ENCODE data around the gene CCDC24. TPM values are rescaled to one million over a fixed set of nuclear protein-coding genes. Genes with fewer than 3 reads are reported as not detected.

The CCDC24 gene
- total and polyA plus RNA-seq, 2 of the 13 experiments (the other 11 are each of a cell fraction or from before 2014, with no cell fraction given) = 1.4 to 2.9 TPM

DNA sequence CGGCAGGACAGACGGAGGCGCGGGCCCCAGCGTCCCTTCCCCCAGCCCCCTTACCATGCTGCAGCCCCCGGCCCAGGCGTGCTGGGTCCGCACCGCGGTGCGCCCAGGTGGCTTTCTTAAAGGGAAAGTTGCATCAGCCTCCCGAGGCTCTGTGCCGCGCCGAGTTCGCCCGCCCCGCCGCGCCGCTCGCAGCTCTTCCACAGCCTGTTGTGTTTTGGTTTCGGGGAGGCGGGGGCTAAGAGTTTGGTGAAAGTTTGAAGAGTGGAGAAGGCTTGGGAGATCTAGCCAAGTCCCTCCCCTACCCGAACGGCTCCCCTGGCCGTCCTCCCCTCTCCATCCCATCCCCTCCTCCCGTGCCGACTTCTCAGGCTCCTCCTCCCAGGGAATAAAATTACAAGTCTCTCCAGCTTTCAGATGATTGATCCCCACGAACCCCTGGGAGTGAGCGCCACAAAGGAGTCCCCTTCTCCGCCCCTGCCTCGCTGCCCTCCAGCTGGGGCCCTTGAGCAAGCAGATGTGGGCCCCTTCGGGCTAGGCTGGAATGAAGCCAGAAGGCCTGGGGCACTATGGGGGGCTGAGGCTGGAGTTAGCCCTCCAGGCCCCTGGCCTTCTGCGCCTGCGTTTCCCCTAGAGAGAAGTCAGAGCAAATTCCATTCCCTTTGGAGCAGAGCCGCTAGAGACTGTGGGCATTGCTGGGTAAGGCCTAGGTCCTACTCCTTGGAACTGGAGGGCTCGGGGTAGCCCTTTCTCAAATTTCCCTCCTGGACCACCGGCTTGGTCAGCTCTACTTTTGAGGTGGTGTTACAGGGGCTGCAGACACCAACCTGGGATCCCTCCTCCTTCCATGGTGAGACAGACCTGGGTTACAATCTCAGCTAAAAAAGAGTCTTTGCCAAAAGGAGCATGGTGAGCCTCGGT is 40.1 kb downstream of the CCDC24 start, which contains the start of gene SLC6A9 (continued):
- 0 out of 2 replicates have a peak, but pooled peaks have one; percentile 39 for TF ChIP-seq ZNF34 (CRISPR knock-in tag; IDR thresholded peaks at IDR 0.05; ENCODE audit: borderline replicate concordance)
- TF ChIP-seq AGO2 (optimal IDR thresholded peaks at IDR 0.05; ENCODE audit: low read depth, low read length) = no peak
- TF ChIP-seq CBX1 (IDR thresholded peaks at IDR 0.05; ENCODE audit: low read depth) = no peak
- no peak for TF ChIP-seq ZNF652 (CRISPR knock-in tag; IDR thresholded peaks at IDR 0.05; ENCODE audit: borderline replicate concordance, low read depth)
- TF ChIP-seq ZNF816 (CRISPR knock-in tag; IDR thresholded peaks at IDR 0.05; ENCODE audit: borderline replicate concordance) = no peak
- no peak for TF ChIP-seq RFXAP (CRISPR knock-in tag; IDR thresholded peaks at IDR 0.05; ENCODE audit: borderline replicate concordance)
- TF ChIP-seq, protein P1, sequence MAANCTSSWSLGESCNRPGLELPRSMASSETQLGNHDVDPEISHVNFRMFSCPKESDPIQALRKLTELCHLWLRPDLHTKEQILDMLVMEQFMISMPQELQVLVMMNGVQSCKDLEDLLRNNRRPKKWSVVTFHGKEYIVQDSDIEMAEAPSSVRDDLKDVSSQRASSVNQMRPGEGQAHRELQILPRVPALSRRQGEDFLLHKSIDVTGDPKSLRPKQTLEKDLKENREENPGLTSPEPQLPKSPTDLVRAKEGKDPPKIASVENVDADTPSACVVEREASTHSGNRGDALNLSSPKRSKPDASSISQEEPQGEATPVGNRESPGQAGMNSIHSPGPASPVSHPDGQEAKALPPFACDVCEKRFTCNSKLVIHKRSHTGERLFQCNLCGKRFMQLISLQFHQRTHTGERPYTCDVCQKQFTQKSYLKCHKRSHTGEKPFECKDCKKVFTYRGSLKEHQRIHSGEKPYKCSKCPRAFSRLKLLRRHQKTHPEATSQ (CRISPR knock-in tag; IDR thresholded peaks at IDR 0.05; ENCODE audit: borderline replicate concordance) = no peak
- no peak for TF ChIP-seq SUZ12 (IDR thresholded peaks at IDR 0.05; ENCODE audit: low read depth, low read length)
- TF ChIP-seq SALL1 (CRISPR knock-in tag; IDR thresholded peaks at IDR 0.05) = no peak; the same call in 1 of the 2 replicates
- TF ChIP-seq, protein P2, sequence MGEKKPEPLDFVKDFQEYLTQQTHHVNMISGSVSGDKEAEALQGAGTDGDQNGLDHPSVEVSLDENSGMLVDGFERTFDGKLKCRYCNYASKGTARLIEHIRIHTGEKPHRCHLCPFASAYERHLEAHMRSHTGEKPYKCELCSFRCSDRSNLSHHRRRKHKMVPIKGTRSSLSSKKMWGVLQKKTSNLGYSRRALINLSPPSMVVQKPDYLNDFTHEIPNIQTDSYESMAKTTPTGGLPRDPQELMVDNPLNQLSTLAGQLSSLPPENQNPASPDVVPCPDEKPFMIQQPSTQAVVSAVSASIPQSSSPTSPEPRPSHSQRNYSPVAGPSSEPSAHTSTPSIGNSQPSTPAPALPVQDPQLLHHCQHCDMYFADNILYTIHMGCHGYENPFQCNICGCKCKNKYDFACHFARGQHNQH (CRISPR knock-in tag; IDR thresholded peaks at IDR 0.05) = no peak
- no peak for TF ChIP-seq MYNN (CRISPR knock-in tag; IDR thresholded peaks at IDR 0.05; ENCODE audit: low read depth)
- TF ChIP-seq, protein P3, sequence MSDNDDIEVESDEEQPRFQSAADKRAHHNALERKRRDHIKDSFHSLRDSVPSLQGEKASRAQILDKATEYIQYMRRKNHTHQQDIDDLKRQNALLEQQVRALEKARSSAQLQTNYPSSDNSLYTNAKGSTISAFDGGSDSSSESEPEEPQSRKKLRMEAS (IDR thresholded peaks at IDR 0.05) = peak; percentile 41; the same call in 1 of the 2 replicates
- no peak for TF ChIP-seq EEA1 (CRISPR knock-in tag; IDR thresholded peaks at IDR 0.05; ENCODE audit: borderline replicate concordance)
- no peak for TF ChIP-seq ZNF644 (CRISPR knock-in tag; IDR thresholded peaks at IDR 0.05; ENCODE audit: low read depth)
- TF ChIP-seq, protein P4, sequence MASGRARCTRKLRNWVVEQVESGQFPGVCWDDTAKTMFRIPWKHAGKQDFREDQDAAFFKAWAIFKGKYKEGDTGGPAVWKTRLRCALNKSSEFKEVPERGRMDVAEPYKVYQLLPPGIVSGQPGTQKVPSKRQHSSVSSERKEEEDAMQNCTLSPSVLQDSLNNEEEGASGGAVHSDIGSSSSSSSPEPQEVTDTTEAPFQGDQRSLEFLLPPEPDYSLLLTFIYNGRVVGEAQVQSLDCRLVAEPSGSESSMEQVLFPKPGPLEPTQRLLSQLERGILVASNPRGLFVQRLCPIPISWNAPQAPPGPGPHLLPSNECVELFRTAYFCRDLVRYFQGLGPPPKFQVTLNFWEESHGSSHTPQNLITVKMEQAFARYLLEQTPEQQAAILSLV (CRISPR knock-in tag; IDR thresholded peaks at IDR 0.05; ENCODE audit: borderline replicate concordance) = no peak
- no peak for TF ChIP-seq ZFYVE20 (CRISPR knock-in tag; IDR thresholded peaks at IDR 0.05; ENCODE audit: borderline replicate concordance, low read depth)
- TF ChIP-seq IKZF1 (IDR thresholded peaks at IDR 0.05) = no peak
- TF ChIP-seq KLF6 (CRISPR knock-in tag; IDR thresholded peaks at IDR 0.05) = peak; percentile 25; the same call in 1 of the 2 replicates
- peak; percentile 50; the same call in 1 of the 2 replicates for TF ChIP-seq ZNF501 (CRISPR knock-in tag; IDR thresholded peaks at IDR 0.05)
- peak; percentile 34 to 66; a peak in 3 of 4 replicates for TF ChIP-seq POLR2A (IDR thresholded peaks at IDR 0.05; ENCODE audit: insufficient read depth in 1 of 2, low read depth in 2 of 2, low read length in 2 of 2)
- TF ChIP-seq SP4 (CRISPR knock-in tag; IDR thresholded peaks at IDR 0.05) = no peak
- TF ChIP-seq, protein P5, sequence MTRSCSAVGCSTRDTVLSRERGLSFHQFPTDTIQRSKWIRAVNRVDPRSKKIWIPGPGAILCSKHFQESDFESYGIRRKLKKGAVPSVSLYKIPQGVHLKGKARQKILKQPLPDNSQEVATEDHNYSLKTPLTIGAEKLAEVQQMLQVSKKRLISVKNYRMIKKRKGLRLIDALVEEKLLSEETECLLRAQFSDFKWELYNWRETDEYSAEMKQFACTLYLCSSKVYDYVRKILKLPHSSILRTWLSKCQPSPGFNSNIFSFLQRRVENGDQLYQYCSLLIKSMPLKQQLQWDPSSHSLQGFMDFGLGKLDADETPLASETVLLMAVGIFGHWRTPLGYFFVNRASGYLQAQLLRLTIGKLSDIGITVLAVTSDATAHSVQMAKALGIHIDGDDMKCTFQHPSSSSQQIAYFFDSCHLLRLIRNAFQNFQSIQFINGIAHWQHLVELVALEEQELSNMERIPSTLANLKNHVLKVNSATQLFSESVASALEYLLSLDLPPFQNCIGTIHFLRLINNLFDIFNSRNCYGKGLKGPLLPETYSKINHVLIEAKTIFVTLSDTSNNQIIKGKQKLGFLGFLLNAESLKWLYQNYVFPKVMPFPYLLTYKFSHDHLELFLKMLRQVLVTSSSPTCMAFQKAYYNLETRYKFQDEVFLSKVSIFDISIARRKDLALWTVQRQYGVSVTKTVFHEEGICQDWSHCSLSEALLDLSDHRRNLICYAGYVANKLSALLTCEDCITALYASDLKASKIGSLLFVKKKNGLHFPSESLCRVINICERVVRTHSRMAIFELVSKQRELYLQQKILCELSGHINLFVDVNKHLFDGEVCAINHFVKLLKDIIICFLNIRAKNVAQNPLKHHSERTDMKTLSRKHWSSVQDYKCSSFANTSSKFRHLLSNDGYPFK (CRISPR knock-in tag; IDR thresholded peaks at IDR 0.05; ENCODE audit: borderline replicate concordance) = peak; percentile 51; the same call in 1 of the 2 replicates
- TF ChIP-seq CHD2 (IDR thresholded peaks at IDR 0.05; ENCODE audit: low read depth, low read length) = no peak
- TF ChIP-seq KDM5B (CRISPR knock-in tag; IDR thresholded peaks at IDR 0.05; ENCODE audit: borderline replicate concordance) = no peak

Measured in HepG2 (cell line).